ENCODE data around the gene FAM110D. TPM values are rescaled to one million over a fixed set of nuclear protein-coding genes. Genes with fewer than 3 reads are reported as not detected.

Gene FAM110D
- total RNA-seq, 1 experiment from 2014 or later = not detected

DNA sequence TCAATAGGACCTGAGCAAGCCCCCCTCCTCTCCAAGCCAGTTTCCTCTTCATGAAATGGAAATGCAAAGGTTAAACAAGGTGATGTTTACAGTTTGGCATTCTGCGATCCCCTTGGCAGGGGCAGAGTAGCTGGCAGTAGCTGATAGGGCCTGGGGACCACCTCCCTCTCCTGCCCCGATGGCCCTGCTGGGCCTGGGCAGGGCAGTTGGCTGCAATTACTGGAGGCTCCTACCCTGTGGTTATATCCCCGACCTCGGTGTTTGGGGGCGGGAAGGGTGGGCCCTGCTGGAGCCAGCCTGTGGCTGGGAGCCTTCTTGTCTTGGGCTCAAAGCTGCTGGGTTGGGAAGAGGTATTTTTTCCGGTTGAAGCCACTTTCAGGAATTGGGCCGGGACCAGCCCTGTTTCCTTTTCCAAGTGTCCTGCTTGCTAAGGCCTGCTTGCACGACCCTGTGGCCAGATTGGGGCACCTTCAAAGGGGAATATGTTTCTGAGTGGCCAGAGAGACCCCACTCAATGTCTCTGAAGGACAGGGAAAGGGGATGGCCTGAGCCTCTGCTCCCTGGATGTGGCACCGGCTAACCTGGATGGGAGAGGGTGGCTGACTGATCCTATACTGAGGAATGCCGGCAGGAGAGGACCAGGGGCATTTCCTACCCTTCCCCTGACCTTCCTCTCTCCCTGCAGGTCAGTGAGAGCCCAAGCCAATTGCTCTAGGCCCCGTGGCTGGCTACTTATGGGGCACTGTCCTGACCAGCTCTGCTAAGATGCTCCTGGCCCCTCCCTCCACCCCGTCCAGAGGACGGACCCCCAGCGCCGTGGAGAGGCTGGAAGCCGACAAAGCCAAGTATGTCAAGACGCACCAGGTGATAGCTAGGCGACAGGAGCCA is 1.9 kb downstream of the FAM110D start:
- BruUV-seq (replicated peaks) = no TSS peak
- H3K27me3 ChIP-seq (ENCODE audit: insufficient read depth, low read depth) = peaks cover 18% of the 10 kb centered on the region
- ChIA-PET POLR2A (ENCODE audit: unreplicated experiment) (interaction anchor here (0.7 kb wide), 1 partner anchor 144 kb away, joined by 7 read pairs; no protein-coding TSS in a partner anchor), CTCF (no interaction called here)
- no peak overlapping the region for H3K4me3 ChIP-seq
- H4K20me1 ChIP-seq (ENCODE audit: insufficient read depth) = no peaks in the 10 kb centered on the region
- peak overlapping the region; percentile 90; the same call in 1 of the 2 replicates for H3K4me2 ChIP-seq
- no peaks in the 10 kb centered on the region for H3K36me3 ChIP-seq (ENCODE audit: low read depth)
- no peak overlapping the region for H3K27ac ChIP-seq
- H3K4me1 ChIP-seq (replicated peaks; ENCODE audit: insufficient read depth) = peaks cover 3% of the 10 kb centered on the region; the same call in 1 of the 2 replicates
- DNase-seq = no peak
- no peaks in the 10 kb centered on the region for H3K79me2 ChIP-seq (ENCODE audit: low read depth)
- no peaks in the 10 kb centered on the region for H3K9me2 ChIP-seq (ENCODE audit: insufficient read depth)
- no peaks in the 10 kb centered on the region for H3K9me3 ChIP-seq (ENCODE audit: insufficient read depth, low read depth)
- no peak overlapping the region for H2AFZ ChIP-seq
- intact Hi-C loops (cut with micrococcal nuclease; ENCODE audit: unreplicated experiment) = loop anchor here (5.0 to 10.0 kb wide), 3 partner anchors 53 to 266 kb away; no protein-coding TSS in a partner anchor
- TF ChIP-seq, protein P1, sequence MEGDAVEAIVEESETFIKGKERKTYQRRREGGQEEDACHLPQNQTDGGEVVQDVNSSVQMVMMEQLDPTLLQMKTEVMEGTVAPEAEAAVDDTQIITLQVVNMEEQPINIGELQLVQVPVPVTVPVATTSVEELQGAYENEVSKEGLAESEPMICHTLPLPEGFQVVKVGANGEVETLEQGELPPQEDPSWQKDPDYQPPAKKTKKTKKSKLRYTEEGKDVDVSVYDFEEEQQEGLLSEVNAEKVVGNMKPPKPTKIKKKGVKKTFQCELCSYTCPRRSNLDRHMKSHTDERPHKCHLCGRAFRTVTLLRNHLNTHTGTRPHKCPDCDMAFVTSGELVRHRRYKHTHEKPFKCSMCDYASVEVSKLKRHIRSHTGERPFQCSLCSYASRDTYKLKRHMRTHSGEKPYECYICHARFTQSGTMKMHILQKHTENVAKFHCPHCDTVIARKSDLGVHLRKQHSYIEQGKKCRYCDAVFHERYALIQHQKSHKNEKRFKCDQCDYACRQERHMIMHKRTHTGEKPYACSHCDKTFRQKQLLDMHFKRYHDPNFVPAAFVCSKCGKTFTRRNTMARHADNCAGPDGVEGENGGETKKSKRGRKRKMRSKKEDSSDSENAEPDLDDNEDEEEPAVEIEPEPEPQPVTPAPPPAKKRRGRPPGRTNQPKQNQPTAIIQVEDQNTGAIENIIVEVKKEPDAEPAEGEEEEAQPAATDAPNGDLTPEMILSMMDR (conservative IDR thresholded peaks at IDR 0.05) = no peak
- TF ChIP-seq EZH2 (IDR thresholded peaks at IDR 0.05; ENCODE audit: low read depth) = no peak
- no peaks in the 10 kb centered on the region; the same call in 1 of the 2 replicates for H3F3A ChIP-seq (ENCODE audit: insufficient read depth, low read depth)

DNA sequence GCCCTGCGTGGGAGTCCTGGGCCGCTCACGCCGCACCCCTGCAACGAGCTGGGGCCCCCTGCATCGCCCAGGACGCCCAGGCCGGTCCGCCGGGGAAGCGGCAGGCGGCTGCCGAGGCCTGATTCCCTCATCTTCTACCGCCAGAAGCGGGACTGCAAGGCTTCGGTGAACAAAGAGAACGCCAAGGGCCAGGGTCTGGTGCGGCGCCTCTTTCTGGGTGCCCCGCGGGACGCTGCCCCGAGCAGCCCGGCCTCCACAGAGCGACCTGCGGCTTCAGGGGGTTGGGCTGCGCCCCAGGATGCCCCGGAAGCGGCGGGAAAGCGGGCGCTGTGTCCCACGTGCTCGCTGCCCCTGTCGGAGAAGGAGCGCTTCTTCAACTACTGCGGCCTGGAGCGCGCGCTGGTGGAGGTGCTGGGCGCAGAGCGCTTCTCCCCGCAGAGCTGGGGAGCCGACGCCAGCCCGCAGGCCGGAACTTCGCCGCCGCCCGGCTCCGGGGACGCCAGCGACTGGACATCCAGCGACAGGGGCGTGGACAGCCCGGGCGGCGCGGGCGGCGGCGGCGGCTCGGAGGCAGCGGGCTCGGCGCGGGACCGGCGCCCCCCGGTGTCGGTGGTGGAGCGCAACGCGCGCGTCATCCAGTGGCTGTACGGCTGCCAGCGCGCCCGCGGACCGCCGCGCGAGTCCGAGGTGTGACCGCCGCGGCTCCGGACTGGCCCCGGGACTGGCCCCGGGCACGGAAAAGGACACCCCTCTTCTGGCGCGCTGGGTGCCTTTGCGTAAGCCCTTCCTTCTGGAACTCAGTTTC is 2.7 kb downstream of the FAM110D start:
- Histone ChIP-seq H3K4me1 (replicated peaks; ENCODE audit: insufficient read depth) (peaks cover 3% of the 10 kb centered on the region; the same call in 1 of the 2 replicates), H3K4me2 (peak overlapping the region; percentile 90), H3K27ac (no peak overlapping the region), H3K9me3 (ENCODE audit: insufficient read depth, low read depth) (no peaks in the 10 kb centered on the region), H3K4me3 (peak overlapping the region; percentile 56; the same call in 1 of the 2 replicates), H3K79me2 (ENCODE audit: low read depth) (no peaks in the 10 kb centered on the region), H3K9me2 (ENCODE audit: insufficient read depth) (no peaks in the 10 kb centered on the region), H2AFZ (peak overlapping the region; percentile 80), H4K20me1 (ENCODE audit: insufficient read depth) (no peaks in the 10 kb centered on the region), H3F3A (ENCODE audit: insufficient read depth, low read depth) (no peaks in the 10 kb centered on the region; the same call in 1 of the 2 replicates), H3K27me3 (ENCODE audit: insufficient read depth, low read depth) (peaks cover 18% of the 10 kb centered on the region), H3K36me3 (ENCODE audit: low read depth) (no peaks in the 10 kb centered on the region)
- CTCF ChIA-PET = no interaction called here
- intact Hi-C loops (cut with micrococcal nuclease; ENCODE audit: unreplicated experiment) = loop anchor here (5.0 to 10.0 kb wide), 3 partner anchors 54 to 267 kb away; no protein-coding TSS in a partner anchor
- DNase-seq = peak in 1 of 2 experiments; percentile 70
- TF ChIP-seq EZH2 (IDR thresholded peaks at IDR 0.05; ENCODE audit: low read depth) = no peak
- TF ChIP-seq, protein P1 (conservative IDR thresholded peaks at IDR 0.05) = no peak
- POLR2A ChIA-PET (ENCODE audit: unreplicated experiment) = interaction anchor here (0.7 kb wide), 1 partner anchor 35 kb away, joined by 3 read pairs; no protein-coding TSS in a partner anchor
- no TSS peak for BruUV-seq (replicated peaks)

DNA sequence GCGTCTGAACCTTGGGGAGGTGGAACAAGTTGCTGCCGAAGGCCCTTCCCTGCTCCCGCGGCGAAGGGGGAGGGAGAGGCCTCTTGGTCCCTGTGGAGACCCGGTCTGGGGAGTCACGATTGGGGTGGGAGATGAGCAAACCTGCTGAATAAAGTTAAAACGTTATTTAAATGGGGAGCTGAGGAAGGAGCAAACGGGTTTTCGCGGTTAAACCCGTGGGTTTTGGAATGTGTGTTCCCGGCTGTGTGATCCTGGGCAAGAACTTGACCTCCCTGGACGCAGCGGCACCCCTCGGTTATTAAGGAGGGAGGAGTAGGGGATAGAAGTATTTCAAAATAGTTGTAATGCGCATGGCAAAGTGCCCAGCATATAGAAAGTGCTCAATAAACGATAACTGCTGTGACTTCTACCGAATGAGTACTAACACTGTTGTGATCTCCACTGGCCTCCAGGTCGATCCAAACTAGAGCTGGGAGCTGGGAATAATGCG is 3.4 kb downstream of the FAM110D start:
- Histone ChIP-seq H3K9me3 (ENCODE audit: insufficient read depth, low read depth) (no peaks in the 10 kb centered on the region), H3K4me1 (replicated peaks; ENCODE audit: insufficient read depth) (0 out of 2 replicates have a peak, but pooled peaks cover 3% of the 10 kb centered on the region), H3K79me2 (ENCODE audit: low read depth) (no peaks in the 10 kb centered on the region), H3K36me3 (ENCODE audit: low read depth) (no peaks in the 10 kb centered on the region), H3K4me2 (peak overlapping the region; percentile 90), H3K27ac (no peak overlapping the region), H3K9me2 (ENCODE audit: insufficient read depth) (no peaks in the 10 kb centered on the region), H3F3A (ENCODE audit: insufficient read depth, low read depth) (no peaks in the 10 kb centered on the region; the same call in 1 of the 2 replicates), H3K4me3 (peak overlapping the region; percentile 56; the same call in 1 of the 2 replicates), H4K20me1 (ENCODE audit: insufficient read depth) (no peaks in the 10 kb centered on the region), H3K27me3 (ENCODE audit: insufficient read depth, low read depth) (peaks cover 18% of the 10 kb centered on the region), H2AFZ (peak overlapping the region; percentile 80)
- intact Hi-C loops (cut with micrococcal nuclease; ENCODE audit: unreplicated experiment) = loop anchor here (5.0 to 10.0 kb wide), 3 partner anchors 55 to 267 kb away; no protein-coding TSS in a partner anchor
- 0 out of 2 replicates have a peak, but pooled peaks have one; percentile 31 for TF ChIP-seq EZH2 (IDR thresholded peaks at IDR 0.05; ENCODE audit: low read depth)
- TF ChIP-seq, protein P1 (conservative IDR thresholded peaks at IDR 0.05) = no peak
- POLR2A ChIA-PET (ENCODE audit: unreplicated experiment) = no interaction called here
- no peak for DNase-seq
- BruUV-seq (replicated peaks) = no TSS peak
- CTCF ChIA-PET = no interaction called here
